ENCODE results near the gene PRKCE.

Gene PRKCE

DNA sequence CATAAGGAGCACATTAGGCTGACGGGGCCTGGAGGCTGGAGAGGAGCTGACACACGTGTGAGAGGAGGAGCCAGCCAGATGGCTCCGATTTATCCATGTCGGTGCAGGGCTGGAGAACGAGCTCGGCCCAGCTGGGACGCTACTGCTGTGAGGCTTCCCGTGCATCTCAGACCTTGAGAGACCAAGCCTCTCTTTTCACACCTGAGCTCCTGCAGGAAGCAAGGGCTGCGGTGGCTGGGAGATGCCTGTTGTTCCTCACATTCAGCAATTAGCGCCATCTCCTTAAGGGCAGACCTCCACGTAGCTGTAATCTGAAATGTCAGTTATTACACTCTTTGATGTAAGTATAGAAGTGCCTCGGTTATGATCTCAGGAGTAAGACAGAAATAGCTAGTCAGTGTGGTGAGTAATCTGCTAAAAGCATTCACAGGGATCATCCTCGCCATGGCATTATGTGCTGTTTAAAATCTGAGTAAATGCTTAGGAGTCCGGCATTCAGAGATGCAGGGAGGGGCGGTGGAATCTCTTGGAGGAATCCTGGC lies 107.9 kb downstream of the PRKCE start:
- no peak for DNase-seq

DNA sequence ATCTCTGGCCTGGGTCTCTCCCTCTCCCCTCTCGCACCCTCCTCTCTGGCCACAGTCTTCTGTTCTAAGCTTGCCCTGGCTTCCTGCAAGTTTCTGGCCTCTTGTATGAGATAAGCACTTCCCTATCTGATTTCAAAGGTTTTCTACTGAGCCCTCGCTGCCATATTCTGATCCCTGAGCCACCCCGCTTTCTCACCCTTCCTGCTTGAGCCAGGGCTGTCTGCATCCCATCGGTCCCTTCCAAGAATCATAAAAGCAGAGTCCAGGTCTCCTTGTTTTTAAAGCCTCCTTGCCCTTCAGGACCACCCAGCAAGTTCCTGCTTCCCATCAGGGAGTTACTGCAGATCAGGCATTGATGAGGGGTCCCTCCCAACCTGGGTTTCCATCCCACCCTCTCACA lies 110.2 kb downstream of the PRKCE start:
- no peak for DNase-seq

DNA sequence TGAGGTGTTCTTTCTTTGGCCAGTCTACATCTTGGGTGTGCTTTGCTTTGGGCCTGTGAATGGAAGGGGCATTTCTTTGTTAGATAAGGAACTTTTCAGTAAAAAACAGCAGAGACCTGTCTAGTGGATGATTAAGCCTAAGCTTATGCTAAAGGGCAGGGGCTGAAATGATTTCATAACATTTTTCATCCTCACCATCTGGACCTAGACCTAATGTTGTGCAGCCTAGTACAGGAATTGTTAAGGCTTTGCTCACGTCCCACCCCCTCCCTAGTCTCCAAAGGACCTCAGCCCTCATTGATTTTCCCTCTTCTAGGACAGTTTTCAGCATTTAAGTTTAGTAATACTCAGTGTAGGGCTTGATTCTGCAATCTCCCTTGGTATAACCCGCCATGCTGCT lies 111.8 kb downstream of the PRKCE start:
- DNase-seq, result no peak

DNA sequence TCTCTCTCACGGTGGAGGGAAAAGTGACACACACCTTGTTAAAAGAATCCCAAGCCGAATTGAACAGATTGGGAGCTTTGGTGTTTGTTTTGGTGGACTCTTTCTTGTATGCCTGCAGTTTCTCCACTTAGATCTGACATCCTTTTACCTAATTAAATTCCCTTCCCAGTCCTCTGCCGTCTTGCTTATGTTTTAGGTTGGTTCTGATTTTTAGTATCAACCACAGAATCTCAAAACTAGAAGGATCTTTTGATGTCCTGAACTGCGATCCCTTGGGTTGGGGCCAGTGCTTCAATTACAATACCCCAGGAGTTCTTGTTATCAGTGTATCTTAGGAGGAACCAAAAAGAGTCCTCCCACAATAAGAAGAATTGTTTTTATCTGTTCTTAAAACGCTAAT lies 112.3 kb downstream of the PRKCE start:
- no peak for DNase-seq

DNA sequence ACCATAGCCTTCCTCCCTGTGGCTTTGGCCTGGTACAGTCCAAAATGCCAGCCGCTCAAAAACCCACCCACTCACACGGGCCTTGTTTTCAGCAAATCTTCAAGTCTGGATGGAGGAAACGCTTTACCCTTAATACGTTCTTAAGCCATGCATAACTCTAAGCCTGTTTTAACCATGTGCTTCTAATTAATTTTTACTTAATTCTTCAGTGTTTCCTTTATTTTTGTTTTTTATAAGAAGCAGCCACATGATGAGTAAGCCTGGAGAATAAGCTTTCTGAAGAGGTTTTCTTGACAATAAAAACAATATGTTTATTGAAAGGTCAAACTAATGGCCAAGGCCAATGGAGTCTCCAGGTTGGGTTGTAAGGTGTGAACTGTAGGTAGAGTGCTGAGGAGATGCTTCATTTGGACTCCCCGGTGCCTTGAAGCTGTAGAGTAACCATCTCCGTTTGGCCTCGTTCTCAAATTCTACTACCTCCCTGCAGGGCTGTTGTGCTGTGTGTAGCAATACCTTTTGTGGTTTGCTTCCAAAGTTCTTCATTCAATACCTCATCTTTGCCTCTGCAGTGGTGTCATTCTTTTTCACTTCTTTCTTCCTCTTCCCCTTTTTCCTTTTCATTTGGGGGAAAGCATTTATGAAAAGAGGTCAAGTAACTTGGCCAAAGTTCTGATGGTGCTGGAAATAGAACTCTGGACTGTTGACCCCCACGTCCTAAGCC lies 113.7 kb downstream of the PRKCE start:
- peak; percentile 59 for DNase-seq

DNA sequence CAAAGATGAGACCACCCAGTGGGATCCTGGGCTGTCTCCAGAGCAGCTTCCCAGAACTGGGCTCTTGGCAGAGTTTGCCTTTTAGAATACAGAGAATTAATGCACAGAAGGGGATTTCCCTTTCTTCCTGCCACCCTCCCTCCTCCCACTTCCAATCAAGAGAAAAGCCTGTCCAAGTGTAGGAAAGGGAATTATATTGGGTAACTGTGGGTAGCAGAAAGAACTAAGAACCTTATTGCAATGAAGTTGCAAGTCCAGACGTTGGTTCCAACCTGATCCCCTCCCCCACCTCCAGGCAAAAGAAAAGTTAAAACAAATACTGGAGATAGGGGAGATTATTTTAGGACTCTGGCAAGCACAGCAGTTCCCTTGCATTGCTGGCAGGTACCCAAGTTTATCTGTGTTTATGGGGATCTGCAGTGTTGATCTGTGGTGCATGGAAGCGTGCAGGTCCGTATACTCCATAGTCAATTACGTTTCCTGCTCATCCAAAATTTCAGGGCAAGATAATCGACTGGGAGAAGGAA lies 114.3 kb downstream of the PRKCE start:
- DNase-seq, result peak; percentile 63

DNA sequence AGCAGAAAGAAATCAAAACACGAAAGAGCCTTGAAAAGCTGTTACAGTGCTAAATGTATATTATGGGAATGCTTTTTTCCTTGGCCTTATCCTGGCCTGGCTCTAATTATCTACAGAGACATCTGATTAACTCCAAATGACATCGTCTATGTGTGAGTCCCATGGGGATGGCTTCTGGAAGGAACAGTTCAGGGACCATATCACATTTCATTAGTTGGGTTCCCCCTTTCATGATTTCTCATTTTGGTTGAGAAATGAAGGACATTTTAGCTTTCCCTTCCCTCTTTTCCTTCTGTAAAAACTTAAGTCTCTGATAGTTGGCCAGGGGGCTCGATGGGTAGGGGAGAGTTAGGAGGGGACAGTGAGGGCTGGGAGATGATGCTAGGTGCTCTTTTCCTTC lies 116.7 kb downstream of the PRKCE start:
- DNase-seq, result no peak

DNA sequence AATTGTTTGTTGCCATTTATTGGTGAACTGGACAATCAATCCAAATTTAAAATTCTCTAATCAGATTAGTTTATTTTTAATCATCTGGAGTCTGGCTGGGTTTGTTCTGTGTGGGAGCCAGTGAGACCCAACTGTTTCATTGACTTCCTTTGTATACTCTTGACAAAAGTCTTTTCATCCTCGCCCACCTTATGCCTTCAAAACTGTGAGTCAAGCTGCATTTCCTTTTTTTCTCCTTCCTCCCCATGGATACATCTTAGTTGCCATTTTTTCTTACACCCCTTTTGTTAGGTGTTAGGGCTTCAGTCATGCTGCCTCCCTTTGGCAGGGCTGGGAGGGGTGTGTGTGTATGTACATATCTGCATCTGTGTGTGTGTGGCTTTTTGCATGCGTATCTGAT lies 117.6 kb downstream of the PRKCE start:
- no peak for DNase-seq

DNA sequence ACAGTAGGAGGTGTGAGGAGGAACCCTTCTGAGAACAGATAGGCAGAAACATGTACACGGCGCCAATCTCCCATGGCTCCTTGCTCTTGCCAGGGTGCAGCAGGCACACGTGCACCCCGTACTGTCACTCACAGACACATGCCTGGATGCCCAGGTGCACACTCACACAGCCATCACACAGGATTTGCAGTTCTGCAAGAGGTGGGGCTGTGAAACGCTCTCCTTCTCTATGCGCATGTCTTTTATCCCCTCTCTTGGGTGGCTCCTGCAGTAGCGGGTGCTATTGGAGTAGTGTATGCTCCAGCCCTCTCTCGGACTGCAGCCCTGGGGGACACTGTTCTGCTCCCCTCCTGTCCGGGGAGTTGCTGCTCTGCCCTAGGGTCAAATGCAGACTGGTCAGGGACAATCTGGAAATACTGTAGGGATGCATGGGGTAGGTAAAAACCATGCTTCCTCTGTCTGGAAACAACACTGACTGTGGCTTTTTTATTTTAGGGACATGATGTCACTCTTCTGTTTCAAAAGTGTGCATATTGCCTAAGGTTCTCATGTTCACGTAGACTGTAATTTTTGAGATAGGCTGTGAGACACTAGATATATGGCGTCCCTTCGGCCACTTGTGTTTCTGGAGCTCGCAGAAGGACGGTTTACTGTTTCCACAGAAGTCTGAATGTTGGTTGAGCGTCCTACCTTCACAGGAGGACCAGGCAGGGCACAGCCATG lies 118.5 kb downstream of the PRKCE start:
- no peak for DNase-seq

DNA sequence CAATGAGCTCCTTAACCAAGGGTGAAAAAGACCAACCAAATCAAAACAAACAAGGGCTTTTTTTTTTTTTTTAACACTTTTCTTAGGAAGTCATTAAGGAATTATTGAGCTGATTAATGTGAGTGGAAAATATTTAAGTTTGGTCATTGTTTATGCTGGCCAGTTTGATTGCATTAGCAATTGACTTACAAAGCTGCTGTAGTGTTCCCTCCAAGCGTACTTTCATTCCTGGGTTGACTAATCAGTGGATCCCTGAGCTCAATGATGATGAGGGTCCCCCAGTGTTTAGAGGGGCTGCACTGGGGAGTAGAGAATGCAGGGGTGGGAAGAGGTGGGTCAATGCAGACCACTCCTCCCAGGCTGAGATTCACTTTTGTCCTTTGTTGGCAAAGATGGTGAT lies 119.3 kb downstream of the PRKCE start:
- DNase-seq, result no peak

DNA sequence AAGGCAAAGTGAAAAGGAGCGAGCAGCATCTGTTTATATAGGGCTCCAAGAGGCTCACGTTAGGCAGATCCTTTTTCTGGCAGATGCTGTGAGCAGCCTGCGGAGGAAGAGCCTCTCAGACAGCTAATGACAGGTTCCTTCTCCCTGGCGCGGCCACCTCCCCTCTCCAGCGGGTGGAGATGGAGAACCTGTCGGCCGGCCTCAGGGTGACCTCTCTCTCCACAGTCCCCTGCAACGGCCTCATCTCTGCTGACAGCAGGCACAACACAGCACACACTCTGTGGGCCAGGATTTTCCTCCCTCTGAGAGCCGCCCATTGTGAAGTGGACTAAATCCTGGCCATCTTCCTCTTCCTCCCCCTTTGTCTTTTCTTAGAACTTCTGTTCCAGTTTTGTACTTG lies 119.8 kb downstream of the PRKCE start:
- peak; percentile 20 for DNase-seq

DNA sequence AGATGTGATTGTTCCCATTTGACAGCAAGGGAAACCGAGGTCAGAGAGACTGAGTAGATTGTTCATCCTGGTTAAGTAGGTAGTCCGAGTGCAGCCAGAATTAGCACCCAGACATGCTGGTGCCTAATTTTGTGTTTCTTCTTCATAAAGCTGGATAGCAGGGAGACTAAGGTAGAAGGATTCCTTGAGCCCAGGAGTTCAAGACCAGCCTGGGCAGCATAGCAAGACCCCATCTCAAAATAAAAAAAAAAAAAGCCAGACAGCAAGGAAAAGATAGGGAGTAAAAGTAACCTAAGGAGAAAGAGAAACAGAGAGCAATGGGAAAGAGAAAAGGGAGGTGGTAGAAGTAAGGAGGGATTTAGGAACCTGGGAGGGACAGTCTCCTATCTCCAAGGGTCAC lies 120.6 kb downstream of the PRKCE start:
- no peak for DNase-seq

DNA sequence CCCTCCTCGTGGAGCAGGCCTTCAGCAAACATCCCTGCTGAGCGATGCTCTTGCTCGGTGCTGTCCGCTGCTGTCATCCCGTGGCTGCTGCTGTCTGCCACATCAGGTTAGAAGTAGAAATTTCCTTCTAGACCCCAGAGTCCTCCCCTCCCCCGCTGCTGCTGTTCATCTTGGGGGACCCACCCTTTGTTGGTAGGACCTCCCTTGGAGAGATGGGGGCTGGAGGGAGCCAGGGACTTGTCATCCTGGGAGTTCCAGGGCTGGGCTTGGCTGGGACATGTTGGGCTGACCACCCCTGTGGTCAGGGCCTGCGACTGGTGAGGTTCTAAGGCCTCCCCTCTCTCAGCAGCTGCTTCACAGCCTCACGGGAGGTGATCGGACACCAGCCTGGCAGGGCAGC lies 122.4 kb downstream of the PRKCE start:
- no peak for DNase-seq

DNA sequence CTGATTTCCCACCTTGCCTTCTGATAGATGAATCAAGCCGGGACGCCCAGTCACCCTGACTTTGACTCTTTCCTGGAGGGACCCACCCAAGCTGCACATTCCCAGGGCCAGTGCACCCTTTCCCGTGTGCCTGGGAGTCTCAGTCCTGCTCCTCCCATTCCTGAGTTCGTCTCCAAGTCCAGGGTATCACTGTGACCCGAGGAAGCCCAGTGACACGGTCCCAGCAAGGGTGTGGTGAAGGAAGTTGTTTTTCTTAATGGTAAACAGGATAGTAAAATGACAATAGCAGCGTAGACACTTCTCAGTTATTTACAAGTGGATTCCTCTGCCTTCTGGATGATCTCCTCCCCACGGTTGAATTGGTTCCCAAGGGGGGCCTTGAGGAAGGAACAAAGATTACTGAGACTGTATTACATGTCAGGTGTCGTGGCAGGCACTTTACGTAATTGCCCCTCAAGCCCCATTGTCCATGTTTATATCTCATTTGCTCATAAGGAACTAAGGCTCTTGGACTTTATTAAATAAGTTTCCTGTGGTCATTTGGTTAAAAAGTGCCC lies 123.3 kb downstream of the PRKCE start:
- no peak for DNase-seq

DNA sequence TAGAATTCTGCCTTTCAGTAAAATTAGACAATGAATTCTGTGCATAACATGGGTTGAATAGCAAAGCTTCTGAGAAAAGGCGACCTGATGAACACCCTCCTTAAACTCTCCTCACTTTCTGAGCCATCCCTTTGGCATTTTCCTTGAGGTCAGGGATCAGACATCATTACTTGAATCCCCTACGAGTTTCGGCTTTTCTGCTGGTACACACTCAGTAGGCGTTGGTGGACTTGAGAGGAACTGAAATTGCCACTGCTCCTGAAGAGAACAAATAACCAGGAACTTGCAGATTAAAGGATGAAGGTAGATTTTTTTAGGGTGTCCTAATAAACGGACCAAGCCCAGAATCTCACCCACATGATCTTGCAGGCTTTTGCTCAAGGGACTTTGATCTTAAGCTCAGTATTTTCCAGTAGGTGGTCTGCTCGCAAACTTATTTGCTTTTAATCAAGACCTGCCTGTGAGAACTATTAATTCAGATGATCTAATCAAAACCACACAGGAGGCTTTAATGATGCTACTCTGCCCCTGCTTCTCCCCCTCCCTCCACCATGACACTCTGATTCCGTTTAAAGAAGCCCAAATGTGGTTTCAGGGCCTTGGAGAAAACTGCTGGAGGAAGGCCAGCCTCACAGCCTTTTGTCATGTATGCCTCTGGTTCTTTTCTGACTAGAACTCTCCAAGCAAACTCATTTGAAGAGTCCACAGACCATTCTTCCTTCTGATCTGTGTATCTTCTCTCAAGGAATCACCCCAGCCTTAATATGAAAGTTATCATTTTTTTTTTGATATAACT lies 124.9 kb downstream of the PRKCE start:
- no peak for DNase-seq

DNA sequence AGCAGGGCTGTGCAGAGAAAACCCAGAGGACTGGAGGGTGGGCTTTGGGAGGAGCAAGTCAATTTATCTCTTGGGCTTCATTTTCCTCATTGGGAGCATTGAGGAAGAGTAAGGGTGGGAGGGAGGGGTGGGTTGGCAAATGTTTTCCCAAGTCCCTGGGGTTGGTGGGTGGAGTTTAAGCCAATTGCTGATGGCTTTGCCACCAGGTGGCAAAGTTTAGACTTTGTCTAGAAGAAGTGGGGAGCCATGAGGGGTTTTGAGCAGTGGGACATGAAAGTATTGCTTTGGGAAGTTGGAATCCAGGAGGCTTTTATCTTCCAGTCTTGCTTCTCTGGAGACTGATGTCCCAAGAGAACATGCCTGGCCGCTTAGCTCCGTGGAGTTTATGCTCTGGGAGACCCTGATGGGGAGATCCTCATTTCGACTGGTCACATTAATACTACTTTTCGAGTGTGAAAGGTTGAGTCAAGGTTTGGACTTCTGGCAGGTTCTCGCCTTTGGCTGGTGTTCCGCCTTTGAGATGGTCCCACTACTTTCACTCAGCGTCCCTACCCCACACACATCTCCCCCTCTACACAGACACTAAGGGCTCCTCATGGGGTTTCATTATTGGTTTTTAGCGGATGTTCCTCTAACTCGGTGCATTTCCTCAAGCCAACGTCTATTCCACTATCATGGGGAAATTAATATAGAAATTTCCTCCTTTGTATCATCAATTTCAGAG lies 126.7 kb downstream of the PRKCE start:
- DNase-seq, result no peak

DNA sequence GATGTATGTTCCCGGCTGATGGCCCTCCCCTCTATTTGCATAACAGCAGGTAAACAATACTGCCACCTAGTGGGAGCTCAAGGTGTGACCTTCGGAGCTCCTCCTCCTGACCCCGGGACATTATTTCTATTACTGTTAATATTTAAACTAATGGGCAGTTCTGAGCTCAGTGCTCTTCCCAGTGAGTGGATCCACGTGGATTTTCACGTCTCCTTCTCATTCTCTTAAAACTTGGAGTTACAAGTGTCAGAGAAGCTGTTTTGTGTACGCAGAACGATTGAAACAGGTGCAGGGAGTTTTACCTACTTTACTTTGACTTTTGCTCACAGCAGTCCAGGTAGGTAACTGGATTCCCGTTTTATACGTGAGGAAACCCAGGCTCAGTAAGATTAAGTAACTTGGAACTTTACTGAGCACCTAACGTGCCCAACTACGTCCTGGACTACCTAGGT lies 127.3 kb downstream of the PRKCE start:
- peak; percentile 81 for DNase-seq

DNA sequence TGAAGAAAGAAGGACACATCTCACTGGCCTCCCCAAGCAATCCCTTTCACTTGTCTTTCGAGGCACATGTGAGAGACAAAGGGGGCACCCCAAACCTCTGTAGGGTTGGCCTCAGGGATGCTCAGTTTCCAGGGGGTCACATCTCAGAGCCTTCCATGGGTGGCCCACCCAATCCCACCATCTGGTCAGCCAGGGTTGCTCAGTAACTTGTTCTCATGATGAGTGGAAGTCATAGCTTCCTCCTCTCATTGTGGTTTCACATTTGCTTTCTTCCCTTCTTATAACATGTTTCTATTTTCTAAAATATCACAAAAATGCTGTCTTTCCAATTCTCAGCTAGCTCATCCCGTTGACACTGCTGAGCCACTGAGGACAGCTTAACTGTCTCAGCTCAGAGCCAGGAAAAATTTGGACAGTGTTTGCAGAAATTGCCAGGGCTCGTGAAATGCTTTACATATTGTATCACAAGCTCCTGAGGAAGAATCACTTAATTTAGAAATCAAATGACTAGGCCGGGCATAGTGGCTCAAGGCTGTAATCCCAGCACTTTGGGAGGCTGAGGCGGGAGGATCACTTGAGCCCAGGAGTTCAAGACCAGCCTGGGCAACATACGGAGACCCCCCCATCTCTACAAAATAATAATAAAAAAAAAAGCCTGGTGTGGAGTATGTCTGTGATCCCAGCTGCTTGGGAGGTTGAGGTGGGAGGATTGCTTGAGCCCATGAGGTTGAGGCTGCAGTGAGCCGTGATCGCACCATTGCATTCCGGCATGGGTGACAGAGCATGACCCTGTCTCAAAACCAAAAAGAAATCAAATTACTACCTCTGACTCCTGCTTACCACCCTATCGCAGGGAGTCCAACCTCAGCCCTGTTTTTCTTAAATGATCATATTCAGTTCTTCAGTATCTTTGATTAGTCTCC lies 129.3 kb downstream of the PRKCE start:
- DNase-seq, result no peak

DNA sequence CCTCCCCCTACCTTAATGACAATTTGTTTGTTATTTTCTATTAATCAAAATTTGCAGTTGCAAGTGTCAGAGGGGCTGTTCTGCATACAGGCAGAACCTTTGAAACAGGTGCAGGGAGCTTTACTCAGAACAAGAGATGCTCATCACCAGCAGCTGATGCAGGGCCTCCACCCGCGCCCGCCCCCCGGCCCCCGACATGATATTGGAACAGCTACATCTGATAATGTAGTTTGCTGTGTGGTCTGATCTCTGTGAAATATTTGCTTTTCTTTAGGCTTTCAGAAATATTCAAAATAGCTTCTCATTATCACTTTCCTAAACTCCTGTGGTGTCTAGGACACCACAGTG lies 130.0 kb downstream of the PRKCE start:
- no peak for DNase-seq

DNA sequence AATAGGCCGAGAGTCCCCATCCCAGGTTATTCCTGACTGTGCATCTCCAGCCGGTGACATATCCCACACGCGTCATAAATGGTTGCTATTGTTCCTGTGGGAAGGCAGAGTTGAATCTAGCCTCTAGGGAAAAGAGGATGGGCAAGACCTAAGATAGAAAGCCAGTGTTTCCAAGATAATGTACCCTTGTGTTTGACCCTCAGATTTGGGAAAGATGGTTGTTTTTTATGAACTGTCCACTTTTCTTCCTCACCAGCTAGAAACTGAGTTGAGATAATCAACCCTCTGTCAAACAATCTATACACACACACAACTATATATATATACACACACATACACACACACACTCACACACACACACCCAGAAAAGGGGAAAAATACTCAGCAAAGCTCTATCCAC lies 131.0 kb downstream of the PRKCE start:
- DNase-seq, result no peak

DNA sequence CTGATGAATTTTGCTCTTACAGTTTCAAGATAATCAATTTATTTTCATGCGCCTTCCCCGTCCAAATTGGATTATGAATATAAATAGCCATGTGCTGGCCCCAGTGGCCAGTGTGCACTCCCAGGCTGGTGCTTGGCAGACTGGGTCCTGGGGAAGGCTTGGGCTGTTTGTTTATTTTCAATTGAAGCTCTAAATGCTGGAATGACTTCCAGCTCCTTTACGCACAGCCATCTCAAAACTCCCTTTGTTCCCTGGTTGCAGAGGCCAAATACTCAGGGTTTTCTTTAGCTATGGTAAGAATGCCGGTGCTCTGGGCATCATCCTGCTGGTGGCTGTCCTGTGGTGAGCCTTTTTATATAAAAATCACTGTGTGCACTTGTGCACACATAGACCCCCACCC lies 131.5 kb downstream of the PRKCE start:
- DNase-seq, result no peak

All from RPMI8226 (cell line).